DND-41 (cell line): ENCODE measurements around the gene FAT1.

ENCODE experiments used
- ATAC-seq: fragments of 200-7000 bp; cut with Tn5 transposase; 3 replicates; pipeline ENCODE4 v1.9.1; 2021; ENCODE audit warnings: low read depth; ENCODE audit not compliant: insufficient read depth
- DNase-seq: peaks from one replicate; pipeline ENCODE4 v3.0.0-alpha.2; 2020
- H2AFZ ChIP-seq: 2 replicates; pipeline ENCODE4 v1.6.0; 2012; ENCODE audit warnings: low read depth, low read length
- H3K27ac ChIP-seq: 2 replicates; pipeline ENCODE4 v1.5.1; 2012; ENCODE audit warnings: low read length, inconsistent platforms
- H3K27me3 ChIP-seq: fragments of 200-600 bp; sonication (generic); 2 replicates; pipeline ENCODE4 v1.6.0; 2012; ENCODE audit warnings: low read length, mild to moderate bottlenecking, inconsistent platforms; ENCODE audit not compliant: insufficient read depth, poor library complexity
- H3K36me3 ChIP-seq: 2 replicates; pipeline ENCODE4 v1.5.1; 2012; ENCODE audit warnings: low read length, inconsistent platforms; ENCODE audit not compliant: insufficient read depth
- H3K4me1 ChIP-seq: 2 replicates; pipeline ENCODE4 v1.5.1; 2012; ENCODE audit warnings: mild to moderate bottlenecking, low read length; ENCODE audit not compliant: insufficient read depth
- H3K4me2 ChIP-seq: 2 replicates; pipeline ENCODE4 v1.6.0; 2012; ENCODE audit warnings: mild to moderate bottlenecking, moderate library complexity, low read length, inconsistent platforms; ENCODE audit not compliant: insufficient read depth
- H3K4me3 ChIP-seq, 2 experiments: fragments of 200-600 bp in 1 of 2; shearing (Covaris generic) in 1 of 2; 2 replicates each; pipeline ENCODE4 v1.5.1; 2012 to 2016; ENCODE audit warnings: inconsistent platforms in 2 of 2, low read length in 2 of 2, mild to moderate bottlenecking in 2 of 2, low read depth in 1 of 2, moderate library complexity in 1 of 2
- H3K79me2 ChIP-seq: 2 replicates; pipeline ENCODE4 v1.6.0; 2012; ENCODE audit warnings: low read length, inconsistent platforms; ENCODE audit not compliant: insufficient read depth
- H3K9ac ChIP-seq: 2 replicates; pipeline ENCODE4 v1.6.0; 2012; ENCODE audit warnings: low read depth, mild to moderate bottlenecking, inconsistent platforms, low read length, moderate library complexity
- H3K9me3 ChIP-seq: 2 replicates; pipeline ENCODE4 v1.5.1; 2012; ENCODE audit warnings: low read length, moderate library complexity, mild to moderate bottlenecking, inconsistent platforms; ENCODE audit not compliant: insufficient read depth, severe bottlenecking
- H4K20me1 ChIP-seq: 2 replicates; pipeline ENCODE4 v1.6.0; 2012; ENCODE audit warnings: low read length; ENCODE audit not compliant: insufficient read depth
- EZH2 ChIP-seq: IDR thresholded peaks from 3 replicates; pipeline ENCODE4 v1.6.1; 2012; ENCODE audit warnings: borderline replicate concordance, low read depth, mild to moderate bottlenecking, moderate library complexity, low read length, inconsistent platforms; ENCODE audit not compliant: severe bottlenecking
- TF ChIP-seq, protein P1 (sequence below): IDR thresholded peaks from 2 replicates; pipeline ENCODE4 v1.5.1; 2012; ENCODE audit warnings: borderline replicate concordance, low read length, moderate library complexity, mild to moderate bottlenecking; ENCODE audit not compliant: poor library complexity, severe bottlenecking; ENCODE audit errors: extremely low read depth

FAT1 gene

DNA sequence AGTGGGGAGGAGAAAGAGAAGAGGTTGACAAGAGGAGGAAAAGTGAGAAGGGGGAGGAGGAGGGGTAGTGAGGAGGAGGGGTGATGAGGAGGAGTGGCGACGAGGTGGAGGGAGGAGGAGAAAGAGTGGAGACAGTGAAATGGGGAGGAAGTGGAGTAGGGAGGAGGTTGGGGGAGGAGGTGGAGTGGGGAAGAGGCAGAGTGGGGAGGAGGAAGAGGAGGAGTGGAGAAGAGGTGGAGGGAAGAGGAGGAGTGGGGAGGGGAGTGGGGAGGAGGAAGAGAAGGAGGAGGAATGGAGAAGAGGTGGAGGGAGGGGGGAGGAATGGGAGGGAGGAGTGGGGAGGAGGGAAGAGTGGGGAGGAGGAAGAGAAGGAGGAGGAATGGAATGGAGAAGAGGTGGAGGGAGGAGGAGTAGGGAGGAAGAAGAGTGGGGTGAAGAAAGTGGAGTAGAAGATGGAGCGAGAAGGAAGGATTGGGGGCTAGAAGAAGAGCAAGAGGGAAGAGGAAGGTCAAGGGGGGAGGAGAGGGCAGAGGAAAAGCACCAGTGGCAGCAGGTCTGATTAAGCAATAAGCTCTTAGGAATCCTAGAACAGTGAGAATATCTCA is 118.3 kb downstream of the FAT1 start:
- no peaks in the 10 kb centered on the region for H3K9me3 ChIP-seq
- TF ChIP-seq, protein P1, sequence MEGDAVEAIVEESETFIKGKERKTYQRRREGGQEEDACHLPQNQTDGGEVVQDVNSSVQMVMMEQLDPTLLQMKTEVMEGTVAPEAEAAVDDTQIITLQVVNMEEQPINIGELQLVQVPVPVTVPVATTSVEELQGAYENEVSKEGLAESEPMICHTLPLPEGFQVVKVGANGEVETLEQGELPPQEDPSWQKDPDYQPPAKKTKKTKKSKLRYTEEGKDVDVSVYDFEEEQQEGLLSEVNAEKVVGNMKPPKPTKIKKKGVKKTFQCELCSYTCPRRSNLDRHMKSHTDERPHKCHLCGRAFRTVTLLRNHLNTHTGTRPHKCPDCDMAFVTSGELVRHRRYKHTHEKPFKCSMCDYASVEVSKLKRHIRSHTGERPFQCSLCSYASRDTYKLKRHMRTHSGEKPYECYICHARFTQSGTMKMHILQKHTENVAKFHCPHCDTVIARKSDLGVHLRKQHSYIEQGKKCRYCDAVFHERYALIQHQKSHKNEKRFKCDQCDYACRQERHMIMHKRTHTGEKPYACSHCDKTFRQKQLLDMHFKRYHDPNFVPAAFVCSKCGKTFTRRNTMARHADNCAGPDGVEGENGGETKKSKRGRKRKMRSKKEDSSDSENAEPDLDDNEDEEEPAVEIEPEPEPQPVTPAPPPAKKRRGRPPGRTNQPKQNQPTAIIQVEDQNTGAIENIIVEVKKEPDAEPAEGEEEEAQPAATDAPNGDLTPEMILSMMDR: no peak
- no peak for TF ChIP-seq EZH2
- H3K27ac ChIP-seq: no peak overlapping the region
- no peak for DNase-seq
- no peaks in the 10 kb centered on the region for H3K4me1 ChIP-seq
- no peak for ATAC-seq
- H3K79me2 ChIP-seq: no peaks in the 10 kb centered on the region
- no peak overlapping the region for H3K4me3 ChIP-seq
- no peak overlapping the region for H3K9ac ChIP-seq
- no peaks in the 10 kb centered on the region for H3K36me3 ChIP-seq
- H3K27me3 ChIP-seq: no peaks in the 10 kb centered on the region
- H4K20me1 ChIP-seq: no peaks in the 10 kb centered on the region
- H3K4me2 ChIP-seq: no peak overlapping the region
- H2AFZ ChIP-seq: no peak overlapping the region

DNA sequence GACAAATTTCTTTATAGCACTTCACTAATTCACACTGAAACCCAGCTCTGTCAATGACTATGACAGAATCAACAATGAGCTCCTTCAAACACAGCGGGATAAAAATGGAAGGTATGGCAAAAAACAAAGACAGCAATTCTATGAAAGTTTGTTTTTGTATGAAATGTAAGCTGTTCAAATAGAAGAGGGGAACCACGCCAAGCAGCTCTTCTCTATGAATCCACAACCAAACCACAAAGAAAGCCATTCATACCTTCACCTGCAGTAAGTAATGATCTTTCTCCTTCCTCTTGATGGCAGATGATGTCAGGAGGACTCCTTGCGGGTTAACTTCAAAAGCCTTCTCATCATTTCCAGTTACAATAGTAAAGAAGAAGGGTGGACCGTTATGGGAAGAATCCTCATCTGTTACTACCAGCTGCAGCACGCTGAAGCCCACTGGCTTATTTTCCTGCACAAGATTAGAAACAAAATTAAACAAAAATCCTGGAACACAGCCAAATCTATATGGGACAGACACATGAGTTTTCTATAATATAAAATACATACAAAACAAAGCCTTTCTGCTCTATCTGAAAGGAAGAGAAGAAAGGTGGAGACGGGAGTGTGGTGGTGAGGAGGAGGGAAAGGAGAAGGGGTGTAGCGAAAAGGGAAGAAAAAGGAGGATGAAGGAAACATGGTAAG is 119.4 kb downstream of the FAT1 start:
- TF ChIP-seq, protein P1: no peak
- TF ChIP-seq EZH2: no peak
- Histone ChIP-seq H3K27ac (no peak overlapping the region), H3K9me3 (no peaks in the 10 kb centered on the region), H2AFZ (no peak overlapping the region), H3K27me3 (no peaks in the 10 kb centered on the region), H3K9ac (no peak overlapping the region), H4K20me1 (no peaks in the 10 kb centered on the region), H3K4me1 (no peaks in the 10 kb centered on the region), H3K79me2 (no peaks in the 10 kb centered on the region), H3K4me3 (no peak overlapping the region), H3K36me3 (no peaks in the 10 kb centered on the region), H3K4me2 (no peak overlapping the region)
- ATAC-seq (peak; percentile 47; the same call in 2 of the 3 replicates), DNase-seq (no peak)

DNA sequence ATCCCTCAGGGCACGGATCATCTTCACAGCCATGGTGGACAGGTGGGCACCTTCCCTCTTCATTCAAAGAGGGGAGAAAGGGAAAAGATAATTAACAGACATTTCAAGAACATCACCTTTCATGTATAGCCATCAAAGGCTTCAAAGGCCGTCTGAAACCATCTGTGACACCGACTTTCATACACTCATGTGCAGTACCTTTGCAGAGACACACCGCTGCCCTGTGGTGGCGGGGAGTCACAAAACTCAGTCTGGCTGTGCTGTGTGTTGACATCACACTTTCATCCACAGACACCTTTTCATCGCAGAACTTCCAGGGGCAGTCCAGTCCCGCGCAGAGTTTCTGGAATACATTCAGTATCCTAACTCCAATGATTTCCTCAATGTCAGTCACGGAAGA is 120.7 kb downstream of the FAT1 start:
- DNase-seq (no peak), ATAC-seq (no peak)
- H3K9ac ChIP-seq: no peak overlapping the region
- H4K20me1 ChIP-seq: no peaks in the 10 kb centered on the region
- no peaks in the 10 kb centered on the region for H3K27me3 ChIP-seq
- no peak overlapping the region for H2AFZ ChIP-seq
- no peak overlapping the region for H3K4me2 ChIP-seq
- no peak overlapping the region for H3K27ac ChIP-seq
- H3K4me3 ChIP-seq: no peak overlapping the region
- H3K79me2 ChIP-seq: no peaks in the 10 kb centered on the region
- TF ChIP-seq EZH2: no peak
- TF ChIP-seq, protein P1: no peak
- H3K4me1 ChIP-seq: no peaks in the 10 kb centered on the region
- H3K36me3 ChIP-seq: no peaks in the 10 kb centered on the region
- no peaks in the 10 kb centered on the region for H3K9me3 ChIP-seq
